GM21528 (cell line): Measurements from ENCODE around the gene CACNA1A.
A peak's percentile ranks its signal among the peaks of the same experiment; 100 is the strongest.
"Not testable (repeated sequence)": the region's sequence is repeated elsewhere in the genome, so short reads cannot be mapped to it uniquely, and the experiment has no call there.

Experiments
- ATAC-seq: cut with Tn5 transposase; IDR thresholded peaks from one replicate; pipeline ENCODE4 v1.9.1; 2021; ENCODE audit warnings: mild to moderate bottlenecking, moderate library complexity; ENCODE audit not compliant: unreplicated experiment, low FRiP score

Gene CACNA1A

GRCh38 chr19:13173139-13173737 is 333.0 kb downstream of the CACNA1A start:
- no peak for ATAC-seq

- no peak for ATAC-seq
Observed at GRCh38 chr19:13172346-13173138, 333.7 kb downstream of the CACNA1A start.

GRCh38 chr19:13171146-13171545 is 335.1 kb downstream of the CACNA1A start:
- no peak for ATAC-seq

GRCh38 chr19:13169769-13170168 is 336.5 kb downstream of the CACNA1A start:
- no peak for ATAC-seq

- ATAC-seq = not testable (repeated sequence)
Observed at GRCh38 chr19:13166151-13166550, 340.1 kb downstream of the CACNA1A start.

GRCh38 chr19:13165162-13165997 is 340.9 kb downstream of the CACNA1A start:
- no peak for ATAC-seq

- ATAC-seq = no peak
Observed at GRCh38 chr19:13164343-13165161, 341.7 kb downstream of the CACNA1A start.

- peak; percentile 12 for ATAC-seq
Observed at GRCh38 chr19:13163609-13164342, 342.5 kb downstream of the CACNA1A start.

GRCh38 chr19:13162724-13163608 is 343.3 kb downstream of the CACNA1A start:
- peak; percentile 45 for ATAC-seq

GRCh38 chr19:13160557-13160956 is 345.7 kb downstream of the CACNA1A start:
- no peak for ATAC-seq

- no peak for ATAC-seq
Observed at GRCh38 chr19:13159713-13160112, 346.6 kb downstream of the CACNA1A start.
